GM21526 (cell line): Measurements from ENCODE around the gene RAD54L.

ENCODE experiments used
- ATAC-seq: cut with Tn5 transposase; IDR thresholded peaks from one replicate; pipeline ENCODE4 v1.9.1; 2021; ENCODE audit warnings: moderate library complexity; ENCODE audit not compliant: unreplicated experiment, low FRiP score

RAD54L gene

GRCh38 chr1:46284597-46285564 lies 37.3 kb downstream of the RAD54L start:
- no peak for ATAC-seq

GRCh38 chr1:46285730-46286477 lies 38.3 kb downstream of the RAD54L start:
- no peak for ATAC-seq

GRCh38 chr1:46288485-46289133 lies 41.0 kb downstream of the RAD54L start:
- ATAC-seq = no peak

- ATAC-seq = no peak
Observed at GRCh38 chr1:46289134-46289494, 41.6 kb downstream of the RAD54L start.

GRCh38 chr1:46289976-46290375 lies 42.4 kb downstream of the RAD54L start:
- no peak for ATAC-seq

GRCh38 chr1:46295306-46295705 lies 47.7 kb downstream of the RAD54L start:
- ATAC-seq = no peak

GRCh38 chr1:46298387-46298786 lies 50.8 kb downstream of the RAD54L start:
- ATAC-seq = no peak

- ATAC-seq = no peak
Observed at GRCh38 chr1:46300673-46301405, 53.3 kb downstream of the RAD54L start.

GRCh38 chr1:46301406-46301807 lies 53.8 kb downstream of the RAD54L start:
- ATAC-seq = no peak

GRCh38 chr1:46301808-46302640 lies 54.5 kb downstream of the RAD54L start:
- ATAC-seq = peak; percentile 29

GRCh38 chr1:46302641-46303037 lies 55.1 kb downstream of the RAD54L start:
- ATAC-seq = peak; percentile 6

- ATAC-seq = peak; percentile 68
Observed at GRCh38 chr1:46303038-46303871, 55.7 kb downstream of the RAD54L start, which contains the start of the genes LRRC41 and UQCRH. LRRC41 (minus strand) TSS chr1:46303616; CDS start chr1:46303322, 294 bp downstream. UQCRH (plus strand) TSS chr1:46303698; CDS start chr1:46303767, 69 bp downstream.

GRCh38 chr1:46303872-46304326 lies 56.3 kb downstream of the RAD54L start:
- no peak for ATAC-seq

- no peak for ATAC-seq
Observed at GRCh38 chr1:46306159-46306530, 58.6 kb downstream of the RAD54L start.

GRCh38 chr1:46309401-46310159 lies 62.0 kb downstream of the RAD54L start:
- ATAC-seq = no peak

GRCh38 chr1:46310321-46310720 lies 62.8 kb downstream of the RAD54L start:
- no peak for ATAC-seq

- ATAC-seq = no peak
Observed at GRCh38 chr1:46315669-46316403, 68.3 kb downstream of the RAD54L start.
